OCI-LY3 (cell line): ENCODE results near the gene PCDHA13.

Experiments
- EZH2phosphoT487 ChIP-seq: fragments of 200-600 bp; shearing (Covaris generic); IDR thresholded peaks from 2 replicates; pipeline ENCODE4 v1.6.1; 2018; ENCODE audit warnings: antibody characterized with exemption, mixed run types, low read depth
- TF ChIP-seq, protein P1 (sequence below): fragments of 200-600, 300-600 bp; sonication (generic); IDR thresholded peaks from 2 replicates; pipeline ENCODE4 v1.5.1; 2014; ENCODE audit warnings: antibody characterized with exemption, low read length, low read depth

- TF ChIP-seq, protein P1, sequence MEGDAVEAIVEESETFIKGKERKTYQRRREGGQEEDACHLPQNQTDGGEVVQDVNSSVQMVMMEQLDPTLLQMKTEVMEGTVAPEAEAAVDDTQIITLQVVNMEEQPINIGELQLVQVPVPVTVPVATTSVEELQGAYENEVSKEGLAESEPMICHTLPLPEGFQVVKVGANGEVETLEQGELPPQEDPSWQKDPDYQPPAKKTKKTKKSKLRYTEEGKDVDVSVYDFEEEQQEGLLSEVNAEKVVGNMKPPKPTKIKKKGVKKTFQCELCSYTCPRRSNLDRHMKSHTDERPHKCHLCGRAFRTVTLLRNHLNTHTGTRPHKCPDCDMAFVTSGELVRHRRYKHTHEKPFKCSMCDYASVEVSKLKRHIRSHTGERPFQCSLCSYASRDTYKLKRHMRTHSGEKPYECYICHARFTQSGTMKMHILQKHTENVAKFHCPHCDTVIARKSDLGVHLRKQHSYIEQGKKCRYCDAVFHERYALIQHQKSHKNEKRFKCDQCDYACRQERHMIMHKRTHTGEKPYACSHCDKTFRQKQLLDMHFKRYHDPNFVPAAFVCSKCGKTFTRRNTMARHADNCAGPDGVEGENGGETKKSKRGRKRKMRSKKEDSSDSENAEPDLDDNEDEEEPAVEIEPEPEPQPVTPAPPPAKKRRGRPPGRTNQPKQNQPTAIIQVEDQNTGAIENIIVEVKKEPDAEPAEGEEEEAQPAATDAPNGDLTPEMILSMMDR: no peak
- TF ChIP-seq EZH2phosphoT487: no peak
These were observed 6.5 kb upstream of the PCDHA13 start, which contains the start of gene PCDHA12 for GRCh38 chr5:140875085-140876065.
